ENCODE data around the gene CPNE2. TPM values are rescaled to one million over a fixed set of nuclear protein-coding genes. Genes with fewer than 3 reads are reported as not detected.

The CPNE2 gene
- total and polyA plus RNA-seq, 2 of the 8 experiments (the other 6 are each of a cell fraction or from before 2014, with no cell fraction given): 10.6 to 39.5 TPM

DNA sequence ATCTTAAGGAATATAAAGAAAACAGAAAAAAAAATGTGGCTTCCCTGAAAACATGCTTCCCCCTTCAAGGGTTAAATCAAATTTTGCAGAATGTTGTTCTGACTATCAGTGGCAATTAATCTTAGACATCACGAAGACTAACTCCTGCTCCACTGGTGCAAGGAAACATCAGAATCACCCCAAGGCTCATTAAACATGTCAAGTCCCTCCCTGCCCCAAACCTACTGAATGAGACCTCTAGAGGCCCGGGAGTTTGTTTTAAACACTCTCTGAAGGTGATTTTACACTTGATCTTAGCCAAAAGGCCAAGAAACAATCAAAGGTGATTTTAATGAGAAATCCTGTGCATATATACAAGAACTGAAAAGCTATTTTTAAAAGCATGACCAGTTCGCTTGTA, 75.2 kb downstream of the CPNE2 start (continued):
- TF ChIP-seq SAP30 (IDR thresholded peaks at IDR 0.05; ENCODE audit: insufficient read depth, insufficient replicate concordance, low read length): no peak
- TF ChIP-seq HDAC6 (IDR thresholded peaks at IDR 0.05; ENCODE audit: low read depth, low read length): no peak
